NCI-H748 (cell line): ENCODE results near the gene RESP18.
"Not testable (repeated sequence)": the region's sequence is repeated elsewhere in the genome, so short reads cannot be mapped to it uniquely, and the experiment has no call there.

Experiments used
- DNase-seq: peaks from one replicate; lab custom pipeline; 2025; ENCODE audit not compliant: unreplicated experiment; lab: John Stamatoyannopoulos, UW

Gene RESP18

DNA sequence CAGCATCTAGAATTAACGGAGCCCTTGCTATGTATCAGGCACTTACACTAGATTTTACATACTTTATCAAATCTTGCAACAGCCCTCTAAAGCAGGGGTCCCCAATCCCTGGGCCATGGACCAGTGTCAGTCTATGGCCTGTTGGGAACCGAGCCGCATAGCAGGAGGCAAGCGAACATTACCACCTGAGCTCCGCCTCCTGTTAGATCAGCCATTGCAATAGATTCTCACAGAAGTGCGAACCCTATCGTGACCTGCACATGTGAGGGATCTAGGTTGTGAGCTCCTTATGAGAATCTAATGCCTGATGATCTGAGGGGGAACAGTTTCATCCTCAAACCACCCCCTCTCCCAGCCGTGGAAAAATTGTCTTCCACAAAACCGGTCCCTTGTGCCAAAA lies 39.9 kb downstream of the RESP18 start:
- no peak for DNase-seq

GRCh38 chr2:219291910-219292490 lies 40.5 kb downstream of the RESP18 start:
- DNase-seq, result no peak

DNA sequence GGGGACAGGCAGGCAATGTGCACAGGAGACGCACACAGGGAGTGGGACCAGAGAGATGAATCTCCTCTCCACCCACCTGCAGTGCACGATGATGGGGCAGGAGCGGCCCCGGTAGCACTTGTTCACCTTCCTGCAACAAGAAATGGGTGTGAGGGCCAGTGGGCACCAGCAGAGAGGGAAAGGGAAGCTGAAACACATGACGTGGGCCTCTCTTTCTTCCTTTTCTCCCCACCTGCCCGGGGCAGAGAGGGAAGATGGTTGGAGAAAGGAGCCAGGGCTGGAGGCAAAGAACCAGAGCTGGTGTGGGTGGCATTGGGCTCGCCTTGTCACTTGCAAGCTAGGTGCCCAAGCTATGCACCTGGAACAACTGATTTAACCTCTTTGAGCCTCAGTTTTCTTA lies 41.1 kb downstream of the RESP18 start:
- no peak for DNase-seq

DNA sequence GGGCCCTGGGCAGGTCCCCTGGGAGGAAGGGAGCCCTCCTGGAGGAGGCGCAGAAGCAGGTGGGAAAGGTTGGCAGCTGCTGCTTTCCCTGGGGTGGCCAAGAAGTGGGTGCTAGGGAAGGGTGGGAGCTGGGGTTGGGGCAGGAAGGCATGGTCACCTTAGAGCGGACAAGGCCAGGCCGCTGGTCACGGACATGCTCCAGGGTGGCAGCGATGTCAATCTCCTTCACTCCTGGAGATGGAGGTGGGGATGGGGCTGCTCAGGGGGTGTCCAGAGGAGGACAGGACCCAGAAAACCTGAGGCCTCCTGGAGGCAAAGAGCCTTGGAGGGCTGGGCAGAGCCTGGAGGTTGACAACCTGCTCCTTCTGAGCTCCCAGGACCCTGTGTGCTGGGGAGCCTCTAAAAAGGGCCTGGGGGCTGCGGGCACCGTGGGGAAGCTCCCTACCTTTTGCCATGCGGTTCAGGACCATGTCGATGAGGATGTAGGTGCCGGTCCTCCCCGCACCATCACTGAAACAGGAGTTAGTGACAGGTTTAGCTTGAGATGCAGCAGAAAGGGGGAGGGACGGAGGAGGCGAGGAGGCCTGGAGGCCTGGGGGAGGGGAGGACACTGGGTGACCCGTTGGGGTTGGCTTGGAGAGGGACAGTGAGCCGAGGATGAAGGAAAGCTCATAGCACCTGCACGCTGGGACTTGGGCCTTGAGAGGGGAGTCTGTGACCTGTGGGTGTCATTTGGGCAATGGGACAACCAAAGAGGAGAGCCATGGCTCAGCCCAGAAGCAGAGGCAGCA lies 42.0 kb downstream of the RESP18 start:
- DNase-seq, result no peak

GRCh38 chr2:219289537-219290361 lies 42.8 kb downstream of the RESP18 start:
- DNase-seq, result no peak

DNA sequence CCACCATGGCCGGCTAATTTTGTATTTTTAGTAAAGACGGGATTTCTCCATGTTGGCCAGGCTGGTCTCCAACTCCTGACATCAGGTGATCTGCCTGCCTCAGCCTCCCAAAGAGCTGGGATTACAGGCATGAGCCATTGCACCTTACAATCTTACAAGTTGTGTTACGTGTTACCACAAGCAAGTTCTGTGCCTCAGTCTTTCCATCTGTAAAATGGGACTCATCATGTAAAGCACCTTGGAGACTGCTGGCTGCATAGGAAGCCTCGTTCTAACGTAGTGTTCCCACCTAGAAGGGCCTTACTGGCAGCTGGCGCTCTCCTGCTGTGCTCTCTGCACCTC lies 43.4 kb downstream of the RESP18 start:
- no peak for DNase-seq

DNA sequence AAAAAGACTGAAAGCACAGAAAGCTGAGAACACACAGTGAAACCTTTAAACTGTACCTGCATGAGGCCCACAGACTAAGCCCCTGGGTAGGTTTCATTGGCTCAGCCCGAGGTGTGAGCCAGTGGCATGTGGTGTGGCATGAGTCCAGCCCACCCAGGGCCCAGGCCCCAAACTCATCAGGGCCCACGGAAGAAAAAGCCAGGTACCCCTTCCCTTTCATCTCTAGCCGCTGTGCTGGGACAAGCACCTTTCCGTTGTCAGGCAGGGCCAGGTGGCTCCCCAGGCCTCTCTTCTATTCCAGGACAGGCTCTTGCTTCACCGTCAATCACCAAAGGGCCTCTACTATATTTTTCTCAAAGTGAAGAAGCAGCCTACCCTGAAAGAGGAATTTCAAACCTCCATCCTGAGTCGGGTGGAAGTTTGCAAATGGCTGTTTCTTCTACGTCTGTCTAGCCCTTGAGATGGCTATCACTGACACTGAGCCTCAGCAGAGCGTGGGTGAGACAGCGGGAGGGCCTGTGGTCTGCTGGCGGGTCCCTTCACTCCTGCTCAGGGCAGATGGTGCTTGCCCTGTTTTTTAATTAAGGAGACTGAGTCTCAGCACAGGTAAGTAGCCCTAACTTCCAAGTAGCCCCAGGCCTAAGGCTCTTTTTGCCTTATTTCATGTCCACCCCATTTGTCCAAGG lies 44.8 kb downstream of the RESP18 start:
- no peak for DNase-seq

GRCh38 chr2:219287116-219287440 lies 45.5 kb downstream of the RESP18 start:
- DNase-seq, result not testable (repeated sequence)

- DNase-seq, result no peak
Observed at GRCh38 chr2:219286436-219287115, 46.0 kb downstream of the RESP18 start.

GRCh38 chr2:219285894-219286425 lies 46.6 kb downstream of the RESP18 start:
- no peak for DNase-seq

DNA sequence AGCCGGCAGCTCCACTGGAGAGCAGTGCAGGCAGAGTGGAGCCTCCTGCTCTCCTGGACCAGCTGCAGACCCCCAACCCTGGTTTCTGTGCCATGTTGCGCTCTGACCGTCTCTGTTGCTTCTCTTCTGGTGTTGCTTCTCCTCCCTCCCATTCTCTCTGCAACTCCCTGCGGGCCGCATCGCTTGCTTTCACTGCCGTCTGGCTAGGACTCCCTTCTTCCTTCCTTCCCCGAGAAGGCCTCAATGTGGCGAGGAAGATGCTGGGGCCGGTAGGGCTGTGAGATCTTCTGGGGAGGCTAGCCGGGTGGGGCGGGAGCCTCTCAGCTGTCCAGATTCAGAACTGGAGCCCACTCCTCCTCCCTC lies 47.2 kb downstream of the RESP18 start:
- DNase-seq, result no peak

DNA sequence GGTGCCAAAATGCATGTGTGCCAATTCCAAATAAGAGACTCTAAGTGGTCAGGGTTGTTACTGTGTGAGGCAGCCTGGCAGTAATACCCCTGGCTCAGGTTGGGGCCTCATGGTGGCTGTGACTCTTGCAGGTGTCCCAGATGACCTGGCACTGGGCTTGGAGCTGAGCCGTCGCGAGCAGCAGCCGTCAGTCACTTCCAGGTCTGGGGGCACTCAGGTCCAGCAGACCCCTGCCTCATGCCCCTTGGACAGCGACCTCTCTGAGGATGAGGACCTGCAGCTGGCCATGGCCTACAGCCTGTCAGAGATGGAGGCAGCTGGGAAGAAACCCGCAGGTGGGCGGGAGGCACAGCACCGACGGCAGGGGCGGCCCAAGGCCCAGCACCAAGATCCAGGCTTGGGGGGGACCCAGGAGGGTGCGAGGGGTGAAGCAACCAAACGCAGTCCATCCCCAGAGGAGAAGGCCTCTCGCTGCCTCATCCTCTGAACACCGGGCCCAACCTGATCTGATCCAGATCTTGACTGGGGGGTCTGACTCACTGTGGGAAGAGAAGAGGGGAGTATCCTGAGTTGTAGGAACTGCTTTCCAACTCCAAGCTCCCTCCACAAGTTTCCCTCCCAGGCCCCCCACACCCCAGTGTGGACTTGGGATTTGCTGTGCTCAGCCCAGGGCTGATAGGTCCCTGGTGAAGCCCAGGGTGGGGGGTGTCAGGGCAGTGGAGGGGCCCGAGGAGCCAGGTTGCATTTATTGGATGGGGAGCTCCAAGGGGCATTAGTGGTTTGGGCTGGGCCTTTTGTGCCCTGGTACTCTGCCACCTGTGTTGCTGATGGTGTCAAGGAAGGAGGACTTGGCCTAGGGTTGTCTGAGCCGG lies 47.8 kb downstream of the RESP18 start:
- DNase-seq, result no peak

GRCh38 chr2:219282943-219283581 lies 49.5 kb downstream of the RESP18 start:
- DNase-seq, result no peak

GRCh38 chr2:219282375-219282774 lies 50.2 kb downstream of the RESP18 start:
- no peak for DNase-seq

- no peak for DNase-seq
Observed at GRCh38 chr2:219281588-219281987, 51.0 kb downstream of the RESP18 start.

DNA sequence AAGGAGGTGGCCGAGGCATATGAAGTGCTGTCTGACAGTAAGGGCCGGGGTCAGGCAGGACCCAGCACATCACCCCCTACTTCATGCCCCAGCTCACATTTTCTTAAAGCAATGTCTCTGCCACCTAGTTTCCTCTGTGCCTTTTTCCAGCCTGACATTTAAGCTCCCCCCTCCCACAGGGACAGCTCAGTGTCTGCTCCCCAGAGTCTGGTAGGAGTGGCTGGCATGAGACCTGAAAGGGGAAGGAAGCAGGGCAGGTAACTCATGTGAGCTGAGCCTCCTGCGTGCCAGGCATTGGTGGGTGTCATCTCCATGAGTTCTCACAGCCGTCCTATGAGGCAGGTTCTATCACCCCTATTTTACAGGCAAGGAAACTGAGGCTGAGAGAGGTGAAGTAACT lies 51.9 kb downstream of the RESP18 start:
- no peak for DNase-seq

DNA sequence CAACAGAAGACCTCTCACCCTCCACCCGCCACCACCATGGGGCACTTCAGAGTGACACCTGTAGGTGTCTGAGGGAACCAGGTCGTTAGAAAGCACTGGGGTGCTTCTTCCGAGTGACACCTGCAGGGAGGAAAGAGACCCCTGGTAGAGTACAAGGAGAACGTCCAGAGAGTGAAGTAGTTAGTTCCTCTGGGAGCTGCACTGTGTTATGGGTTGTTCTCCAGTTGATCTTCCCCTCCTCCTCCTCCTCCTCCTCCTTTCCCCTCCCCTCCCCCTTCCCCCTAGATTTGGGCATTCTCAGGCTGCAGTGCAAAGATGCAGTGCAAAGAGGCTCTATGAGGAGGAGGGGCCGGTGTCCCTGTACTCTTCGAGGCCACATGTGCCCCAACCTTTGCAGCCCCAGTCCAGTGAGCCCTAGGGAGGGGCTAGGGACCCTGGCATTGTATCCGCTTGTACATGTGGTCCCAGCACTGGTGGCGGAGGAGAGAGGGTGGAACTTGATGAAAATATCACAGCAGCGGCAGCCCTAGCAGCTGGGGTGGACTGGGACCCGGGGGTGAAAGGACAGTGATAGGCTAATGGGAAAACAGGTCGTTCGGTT lies 52.5 kb downstream of the RESP18 start:
- DNase-seq, result no peak

- peak; percentile 97 for DNase-seq
Observed at GRCh38 chr2:219279151-219279915, 53.2 kb downstream of the RESP18 start, which contains the start of gene DNAJB2. Gene DNAJB2, plus strand, starts transcription at chr2:219279366. Its CDS starts 468 bp downstream, at chr2:219279834.
